NB4 (cell line): ENCODE measurements around the gene HRH1.
"Not testable (repeated sequence)": the region's sequence is repeated elsewhere in the genome, so short reads cannot be mapped to it uniquely, and the experiment has no call there.

Experiments
- DNase-seq: peaks from one replicate; pipeline ENCODE4 v3.0.0; 2010; ENCODE audit warnings: low read depth
- H3K4me3 ChIP-seq: one replicate; pipeline ENCODE4 v1.5.1; 2011; ENCODE audit warnings: mild to moderate bottlenecking, low read depth, low read length, moderate library complexity
- CTCF ChIP-seq: IDR thresholded peaks from one replicate; pipeline ENCODE4 v1.5.1; 2012; ENCODE audit warnings: low read depth, low read length
- MAX ChIP-seq: IDR thresholded peaks from 2 replicates; pipeline ENCODE4 v1.6.1; 2011; ENCODE audit warnings: low read depth, low read length
- MYC ChIP-seq: IDR thresholded peaks from 2 replicates; pipeline ENCODE4 v1.6.1; 2011; ENCODE audit warnings: low read depth, low read length
- POLR2A ChIP-seq: IDR thresholded peaks from 2 replicates; pipeline ENCODE4 v1.6.1; 2011; ENCODE audit warnings: mild to moderate bottlenecking; ENCODE audit not compliant: insufficient read length; ENCODE audit errors: extremely low read depth

HRH1 gene

GRCh38 chr3:11165476-11165875 is 11.2 kb downstream of the HRH1 start:
- no peak overlapping the region for H3K4me3 ChIP-seq
- no peak for DNase-seq
- TF ChIP-seq MAX (no peak), MYC (no peak), CTCF (no peak), POLR2A (no peak)

- DNase-seq = not testable (repeated sequence)
Observed at GRCh38 chr3:11166807-11167400, 12.6 kb downstream of the HRH1 start.

GRCh38 chr3:11167590-11167989 is 13.3 kb downstream of the HRH1 start:
- TF ChIP-seq CTCF (no peak), MYC (no peak), POLR2A (no peak), MAX (no peak)
- DNase-seq = no peak
- H3K4me3 ChIP-seq = no peak overlapping the region

More at GRCh38 chr3:11166807-11167400, 12.6 kb downstream of the HRH1 start:
- TF ChIP-seq CTCF = peak; percentile 8
- H3K4me3 ChIP-seq = not testable (repeated sequence)

- no peak for DNase-seq
- TF ChIP-seq CTCF (no peak), MYC (no peak), MAX (no peak), POLR2A (no peak)
- no peak overlapping the region for H3K4me3 ChIP-seq
Observed at GRCh38 chr3:11168406-11168805, 14.1 kb downstream of the HRH1 start.

GRCh38 chr3:11168881-11169805 is 14.8 kb downstream of the HRH1 start:
- TF ChIP-seq MYC = no peak
- no peak for TF ChIP-seq CTCF
- no peak for TF ChIP-seq MAX
- TF ChIP-seq POLR2A = no peak
- peak; percentile 81 for DNase-seq
- no peak overlapping the region for H3K4me3 ChIP-seq
